ENCODE results near the gene DHPS. TPM values are rescaled to one million over a fixed set of nuclear protein-coding genes. Genes with fewer than 3 reads are reported as not detected.

DHPS gene
- total and polyA plus RNA-seq, 2 of the 13 experiments (the other 11 are each of a cell fraction or from before 2014, with no cell fraction given) = 43.3 to 84.3 TPM

GRCh38 chr19:12681074-12681987, at the start of gene DHPS (continued):
- TF ChIP-seq MXI1 (IDR thresholded peaks at IDR 0.05; ENCODE audit: borderline replicate concordance, low read depth, low read length) (peak; percentile 77; the same call in 2 of the 3 replicates), MEF2D (CRISPR knock-in tag; IDR thresholded peaks at IDR 0.05) (peak; percentile 59; the same call in 1 of the 2 replicates), CHCHD3 (CRISPR knock-in tag; IDR thresholded peaks at IDR 0.05) (0 out of 2 replicates have a peak, but pooled peaks have one; percentile 49), TBP (CRISPR knock-in tag; IDR thresholded peaks at IDR 0.05) (0 out of 2 replicates have a peak, but pooled peaks have one; percentile 35), POLR2G (IDR thresholded peaks at IDR 0.05; ENCODE audit: low read depth, low read length) (peak; percentile 77), NR1H2 (CRISPR knock-in tag; IDR thresholded peaks at IDR 0.05; ENCODE audit: borderline replicate concordance, low read depth) (no peak), IRF2 (CRISPR knock-in tag; IDR thresholded peaks at IDR 0.05) (peak; percentile 47), MBNL3 (CRISPR knock-in tag; conservative IDR thresholded peaks at IDR 0.05) (no peak), ZBTB7B (CRISPR knock-in tag; IDR thresholded peaks at IDR 0.05) (no peak), RFX5 (IDR thresholded peaks at IDR 0.05; ENCODE audit: low read depth, low read length) (no peak), PHF20 (CRISPR knock-in tag; IDR thresholded peaks at IDR 0.05) (peak; percentile 91), ZBTB44 (CRISPR knock-in tag; IDR thresholded peaks at IDR 0.05) (no peak), ZMYM3 (CRISPR knock-in tag; IDR thresholded peaks at IDR 0.05) (no peak), ZNF891 (CRISPR knock-in tag; IDR thresholded peaks at IDR 0.05) (peak; percentile 79; the same call in 1 of the 2 replicates), ZNF841 (CRISPR knock-in tag; IDR thresholded peaks at IDR 0.05; ENCODE audit: borderline replicate concordance) (0 out of 2 replicates have a peak, but pooled peaks have one; percentile 65), PHF8 (CRISPR knock-in tag; IDR thresholded peaks at IDR 0.05) (peak; percentile 87), E2F5 (CRISPR knock-in tag; conservative IDR thresholded peaks at IDR 0.05) (peak; percentile 44; the same call in 1 of the 2 replicates), BATF2 (CRISPR knock-in tag; IDR thresholded peaks at IDR 0.05) (no peak), FOXO1 (CRISPR knock-in tag; IDR thresholded peaks at IDR 0.05) (peak; percentile 30; the same call in 1 of the 2 replicates), ZBTB43 (CRISPR knock-in tag; conservative IDR thresholded peaks at IDR 0.05) (0 out of 2 replicates have a peak, but pooled peaks have one; percentile 51), KLF12 (CRISPR knock-in tag; IDR thresholded peaks at IDR 0.05; ENCODE audit: borderline replicate concordance) (0 out of 2 replicates have a peak, but pooled peaks have one; percentile 39), ZNF850 (CRISPR knock-in tag; conservative IDR thresholded peaks at IDR 0.05) (0 out of 2 replicates have a peak, but pooled peaks have one; percentile 41), ZNF773 (CRISPR knock-in tag; IDR thresholded peaks at IDR 0.05; ENCODE audit: borderline replicate concordance) (0 out of 2 replicates have a peak, but pooled peaks have one; percentile 82), ZNF775 (CRISPR knock-in tag; IDR thresholded peaks at IDR 0.05; ENCODE audit: borderline replicate concordance) (no peak), SALL2 (CRISPR knock-in tag; IDR thresholded peaks at IDR 0.05) (peak; percentile 62; the same call in 1 of the 2 replicates), TARDBP (CRISPR knock-in tag; IDR thresholded peaks at IDR 0.05) (0 out of 2 replicates have a peak, but pooled peaks have one; percentile 16)
